ENCODE data around the gene FUBP1.
A peak's percentile ranks its signal among the peaks of the same experiment; 100 is the strongest.
"Not testable (repeated sequence)": the region's sequence is repeated elsewhere in the genome, so short reads cannot be mapped to it uniquely, and the experiment has no call there.

FUBP1 gene

GRCh38 chr1:77940921-77941570 is 37.8 kb downstream of the FUBP1 start:
- no peak for DNase-seq

GRCh38 chr1:77938651-77939050 is 40.2 kb downstream of the FUBP1 start:
- DNase-seq = no peak

GRCh38 chr1:77929806-77930205 is 49.1 kb downstream of the FUBP1 start:
- no peak for DNase-seq

GRCh38 chr1:77927414-77927813 is 51.5 kb downstream of the FUBP1 start:
- DNase-seq = no peak

GRCh38 chr1:77926561-77927357 is 52.1 kb downstream of the FUBP1 start:
- DNase-seq = no peak

- no peak for DNase-seq
Observed at GRCh38 chr1:77925956-77926355, 52.9 kb downstream of the FUBP1 start.

- DNase-seq = no peak
Observed at GRCh38 chr1:77925518-77925917, 53.4 kb downstream of the FUBP1 start.

GRCh38 chr1:77918918-77919317 is 60.0 kb downstream of the FUBP1 start:
- not testable (repeated sequence) for DNase-seq

- no peak for DNase-seq
Observed at GRCh38 chr1:77910116-77910515, 68.8 kb downstream of the FUBP1 start.

- DNase-seq = no peak
Observed at GRCh38 chr1:77906624-77907023, 72.2 kb downstream of the FUBP1 start.

GRCh38 chr1:77906019-77906545 is 72.8 kb downstream of the FUBP1 start:
- no peak for DNase-seq

GRCh38 chr1:77905603-77906002 is 73.3 kb downstream of the FUBP1 start:
- no peak for DNase-seq

GRCh38 chr1:77900687-77901293 is 78.1 kb downstream of the FUBP1 start:
- DNase-seq = peak; percentile 59 to 67

- DNase-seq = no peak
Observed at GRCh38 chr1:77899647-77900320, 79.1 kb downstream of the FUBP1 start.
